Right hindlimb (tissue), 1 donor: ENCODE measurements around the gene SORCS2.
"Not testable (repeated sequence)": the region's sequence is repeated elsewhere in the genome, so short reads cannot be mapped to it uniquely, and the experiment has no call there.

ENCODE experiments used
- DNase-seq: peaks from one replicate; pipeline ENCODE4 v3.0.0-alpha.2; 2018

Gene SORCS2

GRCh38 chr4:7571701-7572100 is 379.4 kb downstream of the SORCS2 start:
- no peak for DNase-seq

- DNase-seq = no peak
Measured at GRCh38 chr4:7572894-7573293, 380.6 kb downstream of the SORCS2 start.

GRCh38 chr4:7573576-7574091 is 381.3 kb downstream of the SORCS2 start:
- DNase-seq = no peak

DNA sequence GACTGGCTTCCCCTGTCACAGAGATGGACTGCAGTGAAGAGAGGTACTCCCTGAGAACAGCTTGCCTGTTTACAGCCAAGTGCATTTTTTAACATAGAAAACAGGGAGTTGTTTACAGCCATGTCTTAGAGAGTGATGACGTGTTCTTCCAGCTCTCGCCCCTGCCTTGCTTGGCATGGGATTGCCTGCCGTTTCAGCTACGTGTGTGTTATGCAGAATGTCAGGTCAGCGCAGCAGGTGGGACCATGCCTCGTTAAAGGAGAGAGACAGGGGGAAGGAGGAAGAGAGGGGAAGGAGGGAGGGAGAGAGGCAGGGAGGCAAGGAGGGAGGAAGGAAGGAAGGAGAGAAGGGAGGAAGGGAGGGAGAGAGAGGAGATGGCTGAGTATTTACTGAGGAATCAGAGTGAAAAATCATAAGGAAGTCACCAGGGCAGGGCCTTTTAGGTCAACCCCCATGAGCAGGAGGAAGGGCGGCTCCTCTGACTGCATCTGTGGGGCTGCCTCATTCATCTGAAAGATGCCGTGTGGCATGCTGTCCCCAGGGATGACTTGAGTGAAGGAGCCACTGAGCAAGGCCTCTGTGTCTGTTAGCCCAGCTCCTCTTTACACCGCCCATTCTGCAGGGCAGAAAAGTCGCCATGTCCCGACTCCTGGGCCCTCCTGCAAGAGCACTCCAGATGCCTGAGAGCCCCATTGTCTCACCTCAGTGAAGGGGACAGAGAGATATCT is 382.1 kb downstream of the SORCS2 start:
- DNase-seq = no peak

- DNase-seq = no peak
Measured at GRCh38 chr4:7575426-7575825, 383.1 kb downstream of the SORCS2 start.

DNA sequence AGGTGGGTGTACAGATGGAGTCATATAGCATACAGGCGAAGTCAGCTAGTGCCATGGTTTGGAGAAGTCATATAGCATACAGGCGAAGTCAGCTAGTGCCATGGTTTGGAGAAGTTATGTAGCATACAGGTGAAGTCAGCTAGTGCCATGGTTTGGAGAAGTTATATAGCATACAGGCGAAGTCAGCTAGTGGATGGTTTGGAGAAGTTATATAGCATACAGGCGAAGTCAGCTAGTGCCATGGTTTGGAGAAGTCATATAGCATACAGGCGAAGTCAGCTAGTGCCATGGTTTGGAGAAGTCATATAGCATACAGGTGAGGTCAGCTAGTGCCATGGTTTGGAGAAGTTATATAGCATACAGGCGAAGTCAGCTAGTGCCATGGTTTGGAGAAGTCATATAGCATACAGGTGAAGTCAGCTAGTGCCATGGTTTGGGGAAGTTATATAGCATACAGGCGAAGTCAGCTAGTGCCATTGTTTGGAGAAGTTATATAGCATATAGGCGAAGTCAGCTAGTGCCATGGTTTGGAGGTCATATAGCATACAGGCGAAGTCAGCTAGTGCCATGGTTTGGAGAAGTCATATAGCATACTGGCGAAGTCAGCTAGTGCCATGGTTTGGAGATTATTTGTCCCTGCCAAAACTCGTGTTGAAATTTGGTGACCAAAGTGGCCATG is 385.2 kb downstream of the SORCS2 start:
- not testable (repeated sequence) for DNase-seq

- peak; percentile 77 for DNase-seq
Measured at GRCh38 chr4:7581477-7581876, 389.1 kb downstream of the SORCS2 start.

DNA sequence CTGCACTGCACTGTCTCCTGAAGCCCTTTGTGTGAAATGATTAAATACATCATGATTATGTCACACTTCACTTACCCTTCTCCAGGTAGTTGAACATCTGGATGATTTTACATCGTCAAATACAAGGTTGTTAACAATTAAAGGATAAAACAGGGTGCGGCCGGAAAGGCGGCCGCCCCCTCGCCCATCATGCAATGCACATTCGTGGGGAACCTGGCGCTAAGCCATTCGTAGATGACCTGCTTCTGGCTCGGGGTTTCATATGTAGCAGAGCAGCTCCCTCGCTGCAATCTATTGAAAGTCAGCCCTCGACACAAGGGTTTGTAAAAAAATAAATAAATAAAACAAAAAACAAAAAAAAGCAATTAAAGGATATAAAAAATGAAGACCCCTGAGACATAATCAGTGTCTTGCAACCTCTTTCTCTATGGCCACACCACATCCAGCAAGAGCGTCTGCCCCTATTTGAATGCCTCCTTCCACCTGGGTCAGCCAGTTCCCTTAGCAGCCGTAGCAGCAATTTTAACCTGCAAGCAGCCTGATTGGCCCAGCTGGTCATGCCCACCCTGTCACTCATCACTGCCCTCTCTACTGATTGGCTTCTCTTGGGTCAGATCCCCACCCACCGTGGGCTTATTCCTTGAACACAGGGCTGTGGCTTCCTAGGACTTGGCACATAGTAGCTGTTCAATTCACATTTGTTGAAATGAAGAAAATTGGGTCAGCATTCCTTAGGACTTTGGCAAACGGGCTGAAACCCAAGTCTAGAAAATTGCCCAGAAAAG is 390.2 kb downstream of the SORCS2 start:
- DNase-seq = no peak

- peak; percentile 50 for DNase-seq
Measured at GRCh38 chr4:7584098-7584497, 391.8 kb downstream of the SORCS2 start.

DNA sequence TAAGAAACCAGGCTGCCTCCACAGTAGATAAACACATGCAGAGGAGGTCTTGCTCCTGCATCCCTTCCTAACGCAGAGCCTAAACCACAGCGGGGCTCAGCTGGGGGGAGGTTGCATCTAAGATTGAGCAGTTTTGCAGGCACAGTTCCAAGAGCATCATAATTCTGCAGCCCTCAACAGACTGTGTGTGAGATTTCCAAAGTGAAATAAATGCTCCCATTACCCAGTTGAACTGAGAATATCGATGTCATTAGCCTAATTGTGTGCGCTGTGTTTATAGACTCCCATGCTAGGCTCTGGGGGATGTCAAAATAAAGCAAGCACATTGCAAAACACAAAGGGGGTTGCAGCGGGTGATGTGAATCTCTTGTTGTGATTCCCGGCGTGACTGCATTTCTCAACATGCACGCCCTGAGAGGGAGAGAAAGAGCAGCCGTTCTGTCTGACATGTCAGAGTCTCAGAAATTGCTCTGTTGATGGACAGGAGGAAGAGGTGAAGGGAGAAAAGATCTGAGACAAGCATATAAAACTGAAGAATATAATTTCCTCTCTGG is 392.3 kb downstream of the SORCS2 start:
- DNase-seq = no peak

- no peak for DNase-seq
Measured at GRCh38 chr4:7585768-7586167, 393.4 kb downstream of the SORCS2 start.

GRCh38 chr4:7587433-7588405 is 395.4 kb downstream of the SORCS2 start:
- DNase-seq = no peak

GRCh38 chr4:7590189-7590588 is 397.9 kb downstream of the SORCS2 start:
- no peak for DNase-seq

DNA sequence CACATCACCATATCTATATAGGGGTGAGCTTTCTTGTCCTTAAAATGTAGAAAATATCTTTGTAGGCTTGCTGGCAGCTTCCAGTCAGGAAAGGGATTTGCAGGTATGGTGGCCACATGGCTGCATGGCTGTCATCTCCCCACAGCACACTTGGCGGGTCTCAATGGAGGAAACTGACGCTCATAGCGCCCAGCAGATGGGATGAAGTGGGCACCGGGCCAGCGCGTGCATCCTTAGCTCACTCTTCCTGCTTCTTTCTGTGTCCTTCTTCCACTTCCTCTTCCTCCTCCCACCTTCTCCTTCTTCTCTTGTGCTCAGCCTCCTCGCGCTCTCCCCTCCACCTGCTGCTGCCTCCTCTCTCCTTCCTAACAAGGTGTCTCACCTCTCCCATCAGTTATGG is 398.6 kb downstream of the SORCS2 start:
- DNase-seq = no peak

DNA sequence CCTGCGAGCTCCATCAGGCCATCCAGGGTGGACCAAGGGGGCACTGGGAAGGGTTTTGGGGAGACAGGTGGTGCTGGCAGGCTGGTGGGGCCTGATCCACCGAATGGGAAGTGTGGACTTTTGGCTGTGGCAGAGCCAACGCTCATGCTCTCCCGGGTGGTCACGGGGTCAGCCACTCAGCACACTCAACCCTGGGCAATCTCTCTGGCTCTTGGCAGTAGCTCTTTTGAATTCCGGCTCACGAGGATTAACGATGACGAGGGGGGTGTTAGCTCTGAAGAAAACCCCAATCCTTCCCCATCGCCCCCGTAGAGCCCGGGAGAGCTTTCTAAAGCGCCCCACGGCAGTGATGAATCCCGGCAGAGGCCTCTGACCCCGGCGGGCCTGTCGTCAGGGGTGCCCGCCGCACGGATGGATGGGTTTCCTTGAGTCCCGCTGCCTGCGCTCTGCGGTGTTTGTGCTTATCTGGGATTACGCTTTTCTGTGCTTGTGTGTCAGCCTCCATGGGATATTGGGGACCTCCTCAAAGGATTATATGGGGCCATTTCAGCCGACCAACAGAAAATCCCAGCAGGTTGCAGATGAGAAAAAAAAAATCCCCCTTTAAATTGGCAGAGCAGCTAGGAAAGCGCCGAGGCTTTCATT is 399.2 kb downstream of the SORCS2 start:
- DNase-seq = no peak

DNA sequence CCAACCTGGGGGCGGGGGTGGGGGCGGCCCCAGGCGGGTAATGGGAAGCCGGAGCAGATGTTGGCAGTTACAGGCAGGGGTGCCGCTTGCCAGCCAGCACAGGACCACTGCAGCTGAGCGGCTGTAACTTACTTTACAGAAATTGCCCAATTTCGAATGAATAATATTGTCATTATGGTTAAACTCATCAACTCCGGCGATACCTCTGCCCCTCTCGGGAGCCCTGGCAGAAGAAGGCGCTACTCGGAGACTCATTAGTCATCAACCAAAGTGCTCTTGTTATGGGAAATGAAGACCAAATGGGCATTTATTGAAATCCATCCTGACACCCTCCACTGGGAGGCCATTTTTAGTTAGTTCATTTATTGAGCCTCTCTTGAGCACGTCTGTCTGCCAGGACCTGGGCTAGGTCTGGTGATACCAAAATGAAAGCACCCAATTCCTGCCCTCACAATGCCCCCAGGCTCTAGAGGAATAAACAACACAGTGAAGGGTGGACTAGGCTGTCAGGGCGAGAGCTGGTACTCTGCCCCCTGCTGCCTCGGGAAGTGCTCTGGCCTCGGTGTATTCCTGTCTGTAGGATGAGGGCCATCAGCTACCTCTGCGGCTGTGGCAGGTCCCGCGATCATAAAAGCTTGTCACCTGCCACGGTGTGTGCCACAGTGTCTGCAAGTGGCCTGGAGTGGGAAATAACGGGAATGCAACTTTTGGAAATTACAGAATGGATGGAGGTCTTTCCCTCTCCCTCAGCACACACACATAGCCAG is 401.5 kb downstream of the SORCS2 start:
- no peak for DNase-seq

DNA sequence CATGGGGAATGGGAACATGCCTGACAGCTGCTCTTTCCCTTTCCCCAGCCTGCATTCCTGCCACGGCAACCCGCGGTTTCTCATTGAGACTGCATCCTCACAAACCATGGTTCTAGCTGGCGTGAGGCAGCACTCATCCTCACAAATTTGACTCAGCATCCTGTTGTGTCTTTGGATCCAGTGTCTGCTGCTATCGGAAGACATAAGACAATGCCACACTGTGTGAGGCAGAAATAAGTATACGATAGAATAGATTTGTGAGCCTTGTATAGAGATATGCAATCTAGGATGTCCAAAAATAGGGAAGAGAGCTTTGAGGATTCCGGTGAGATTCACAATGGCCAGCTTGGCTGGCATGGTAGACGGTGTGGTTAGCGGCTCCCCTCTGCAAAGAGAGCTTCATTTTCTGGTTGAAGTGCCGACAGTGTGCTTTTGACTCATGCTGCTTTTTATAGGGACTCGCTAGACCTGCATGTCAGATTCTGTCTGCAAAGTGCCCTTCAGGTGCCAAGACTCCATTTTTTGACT is 403.7 kb downstream of the SORCS2 start:
- DNase-seq = no peak

DNA sequence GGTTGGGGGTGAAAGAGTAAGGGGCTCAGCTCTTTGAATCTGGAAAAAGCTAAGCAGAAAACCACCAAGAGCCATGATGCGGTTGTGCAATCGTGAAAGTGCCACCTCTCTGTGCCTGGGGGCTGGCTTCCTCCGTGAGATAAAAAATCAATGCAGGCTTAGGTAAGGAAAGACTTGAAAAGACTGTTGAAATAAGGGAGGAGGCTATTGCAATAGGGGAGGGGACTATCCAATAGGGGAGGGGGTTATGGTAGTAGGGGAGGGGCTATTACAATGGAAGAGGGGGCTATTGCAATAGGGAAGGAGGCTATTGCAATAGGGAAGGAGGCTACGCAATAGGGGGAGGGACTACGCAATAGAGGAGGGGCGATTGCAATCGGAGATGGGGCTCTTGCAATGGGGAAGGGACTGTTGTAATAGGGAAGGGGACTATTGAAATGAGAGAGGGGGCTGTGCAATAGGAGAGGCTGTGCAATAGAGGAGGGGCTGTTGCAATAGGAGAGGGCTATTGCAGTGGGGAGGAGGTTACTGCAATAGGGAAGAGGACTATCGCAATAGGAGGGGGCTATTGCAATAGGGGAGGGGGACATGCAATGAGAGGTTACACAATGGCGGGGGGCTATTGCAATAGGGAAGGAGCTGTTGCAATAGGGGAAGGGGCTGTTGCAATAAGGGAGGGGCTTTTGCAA is 404.7 kb downstream of the SORCS2 start:
- DNase-seq = no peak

- no peak for DNase-seq
Measured at GRCh38 chr4:7598939-7599790, 406.8 kb downstream of the SORCS2 start.
